Measurements from ENCODE around the gene ZNF385C.

DNA sequence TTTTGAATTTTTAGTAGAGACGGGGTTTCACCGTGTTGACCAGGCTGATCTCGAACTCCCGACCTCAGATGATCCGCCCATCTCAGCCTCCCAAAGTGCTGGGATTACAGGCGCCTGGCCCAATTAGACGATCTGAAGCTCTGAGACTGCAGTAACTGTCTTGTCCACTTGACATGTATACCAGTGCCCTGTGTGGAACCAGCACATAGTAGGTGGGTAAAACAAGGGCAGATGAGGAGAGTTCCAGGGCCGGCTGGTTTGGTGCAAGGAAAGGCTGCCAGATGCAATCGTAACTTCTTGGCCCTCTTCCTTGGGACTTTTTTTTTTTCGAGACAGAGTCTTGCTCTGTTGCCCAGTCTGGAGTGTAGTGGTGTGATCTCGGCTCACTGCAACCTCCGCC lies 50.9 kb downstream of the ZNF385C start:
- no peak for TF ChIP-seq POLR2AphosphoS5 (IDR thresholded peaks at IDR 0.05; ENCODE audit: borderline replicate concordance, low read depth, low read length)
- TF ChIP-seq EZH2 (IDR thresholded peaks at IDR 0.05) = no peak
